Body of pancreas (tissue), 4 donors: ENCODE results near the gene FABP1. TPM values are rescaled to one million over a fixed set of nuclear protein-coding genes. Genes with fewer than 3 reads are reported as not detected.

Experiments
- ATAC-seq: fragments of 150-250 bp; one replicate; pipeline ENCODE4 v1.9.1; 2016
- DNase-seq, 4 donors: peaks; one replicate each; pipeline ENCODE4 v3.0.0-alpha.2; 2019
- H3K27ac ChIP-seq, 4 donors: fragments of 200-600 bp; sonication (generic); 1 replicate in 3 of 4; 2 replicates in 1 of 4; pipeline versions ENCODE4 v1.5.1 to v1.6.1; 2016 to 2019; ENCODE audit warnings: mild to moderate bottlenecking in 1 of 4, mixed read lengths in 1 of 4, moderate library complexity in 1 of 4
- H3K27me3 ChIP-seq, 2 donors: fragments of 200-600 bp; sonication (generic); one replicate each; pipeline ENCODE4 v1.6.0; 2016; ENCODE audit warnings: mild to moderate bottlenecking in 1 of 2
- H3K36me3 ChIP-seq, 2 donors: fragments of 200-600 bp; sonication (generic); replicated peaks in 1 of 2; 2 replicates each; pipeline ENCODE4 v1.5.1; 2016; ENCODE audit warnings: low read depth in 2 of 2; ENCODE audit not compliant: insufficient read depth in 1 of 2
- H3K4me1 ChIP-seq: fragments of 200-600 bp; sonication (generic); one replicate; pipeline ENCODE4 v1.6.0; 2016
- H3K4me3 ChIP-seq, 2 donors: fragments of 200-600 bp; sonication (generic); 1 replicate in 1 of 2; 2 replicates in 1 of 2; pipeline ENCODE4 v1.5.1; 2016 to 2019
- H3K9me3 ChIP-seq, 3 donors: fragments of 200-600 bp; sonication (generic); 1 replicate in 2 of 3; 2 replicates in 1 of 3; pipeline ENCODE4 v1.5.1; 2016
- POLR2A ChIP-seq, 3 donors: fragments of 450-650 bp; IDR thresholded peaks; one replicate each; pipeline ENCODE4 v1.6.1; 2016; ENCODE audit warnings: antibody characterized with exemption in 3 of 3, mild to moderate bottlenecking in 2 of 3
- WGBS, 2 donors: methylation state at CpG; one replicate each; pipeline ENCODE4 v1.1.5; 2017; 5-methylcytosine and 5-hydroxymethylcytosine counted together
- intact Hi-C: fragments of 100-400 bp; cut with DNase I; formaldehyde crosslinking; loops from one replicate; pipeline ENCODE4 v1.15.1; 2023
- total RNA-seq, 2 donors: library from RNA; depleted of rRNA; stranded (reverse); fragments of >200 nt; gene quantifications; one replicate each; pipeline ENCODE4 v1.1.0, GENCODE V29; 2016
- TF ChIP-seq, protein P1 (sequence below), 7 experiments: fragments of 450-650 bp in 4 of 7; fragments of 200-600 bp in 3 of 7; sonication (generic) in 3 of 7; IDR thresholded peaks; one replicate each; pipeline ENCODE4 v1.5.1; 2016 to 2019; ENCODE audit warnings: antibody characterized with exemption in 7 of 7

Gene FABP1
- total RNA-seq, 2 donors from 2014 or later = not detected

DNA sequence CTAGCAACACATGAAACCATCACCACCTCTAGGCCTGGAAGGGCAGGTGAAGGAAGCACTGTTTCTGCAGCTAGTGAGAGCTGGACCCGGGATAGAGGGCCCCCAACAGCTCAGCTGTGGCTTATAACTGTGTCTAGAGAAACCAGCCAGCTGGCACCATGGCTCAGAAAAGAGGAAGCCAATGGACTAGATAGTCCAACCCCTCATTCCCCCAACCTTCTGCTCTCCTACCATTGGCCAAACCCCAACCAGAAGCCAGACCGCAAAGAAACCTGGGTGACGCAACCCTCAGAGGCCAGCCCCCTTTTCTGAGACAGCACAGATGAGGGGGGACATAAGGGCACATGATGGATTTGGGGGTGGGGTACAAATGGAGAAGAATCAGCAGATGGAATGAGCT is 35.9 kb downstream of the FABP1 start:
- ATAC-seq = no peak
- TF ChIP-seq POLR2A (IDR thresholded peaks at IDR 0.05) = no peak
- TF ChIP-seq, protein P1, sequence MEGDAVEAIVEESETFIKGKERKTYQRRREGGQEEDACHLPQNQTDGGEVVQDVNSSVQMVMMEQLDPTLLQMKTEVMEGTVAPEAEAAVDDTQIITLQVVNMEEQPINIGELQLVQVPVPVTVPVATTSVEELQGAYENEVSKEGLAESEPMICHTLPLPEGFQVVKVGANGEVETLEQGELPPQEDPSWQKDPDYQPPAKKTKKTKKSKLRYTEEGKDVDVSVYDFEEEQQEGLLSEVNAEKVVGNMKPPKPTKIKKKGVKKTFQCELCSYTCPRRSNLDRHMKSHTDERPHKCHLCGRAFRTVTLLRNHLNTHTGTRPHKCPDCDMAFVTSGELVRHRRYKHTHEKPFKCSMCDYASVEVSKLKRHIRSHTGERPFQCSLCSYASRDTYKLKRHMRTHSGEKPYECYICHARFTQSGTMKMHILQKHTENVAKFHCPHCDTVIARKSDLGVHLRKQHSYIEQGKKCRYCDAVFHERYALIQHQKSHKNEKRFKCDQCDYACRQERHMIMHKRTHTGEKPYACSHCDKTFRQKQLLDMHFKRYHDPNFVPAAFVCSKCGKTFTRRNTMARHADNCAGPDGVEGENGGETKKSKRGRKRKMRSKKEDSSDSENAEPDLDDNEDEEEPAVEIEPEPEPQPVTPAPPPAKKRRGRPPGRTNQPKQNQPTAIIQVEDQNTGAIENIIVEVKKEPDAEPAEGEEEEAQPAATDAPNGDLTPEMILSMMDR (IDR thresholded peaks at IDR 0.05) = no peak
- intact Hi-C loops = no loop called here
- 72 to 86% methylated on average over 3 of the region's 3 CpGs for WGBS, 2 donors
- Histone ChIP-seq H3K9me3 (no peaks in the 10 kb centered on the region), H3K4me3 (no peak overlapping the region), H3K4me1 (no peaks in the 10 kb centered on the region), H3K36me3 (no peaks in the 10 kb centered on the region), H3K27ac (no peak overlapping the region), H3K27me3 (no peaks in the 10 kb centered on the region)
- DNase-seq = no peak

DNA sequence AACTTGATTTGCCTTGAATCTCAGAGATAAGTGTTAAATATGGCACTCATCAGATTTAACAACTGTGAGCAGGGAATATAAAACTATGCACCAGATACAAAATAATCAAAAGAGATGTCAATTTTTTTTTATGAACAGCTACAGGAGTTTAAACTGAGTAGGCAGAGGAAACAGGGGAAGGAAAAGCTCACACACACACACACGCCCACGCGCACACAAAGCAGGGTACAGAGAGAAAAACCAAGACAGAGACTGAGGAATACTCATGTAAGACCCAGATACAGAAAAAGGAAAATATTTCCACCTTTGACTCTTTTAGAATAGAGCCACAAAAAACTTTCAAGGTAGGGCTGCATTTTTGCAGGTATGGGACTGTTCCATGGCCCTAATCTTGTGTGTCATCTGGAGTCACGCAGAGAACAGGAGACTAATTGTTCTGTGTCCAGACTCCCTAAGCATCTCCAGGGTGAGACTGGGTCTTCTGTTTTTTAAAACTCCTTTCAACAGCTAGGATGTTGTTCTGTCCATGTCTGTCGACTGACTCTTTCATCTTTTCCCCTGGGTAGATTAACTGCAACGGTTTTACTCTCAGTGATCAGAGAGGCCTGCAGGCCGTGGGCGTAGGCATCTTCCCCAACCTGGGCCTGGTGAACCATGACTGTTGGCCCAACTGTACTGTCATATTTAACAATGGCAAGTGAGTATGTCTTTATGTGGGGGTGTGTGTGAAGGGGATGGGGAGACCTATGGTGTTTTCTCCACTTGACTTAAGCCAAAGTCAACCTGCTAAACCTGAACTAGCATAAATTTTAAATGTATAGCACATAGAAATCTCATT is 37.2 kb downstream of the FABP1 start:
- no peaks in the 10 kb centered on the region for H3K36me3 ChIP-seq
- H3K4me1 ChIP-seq = no peaks in the 10 kb centered on the region
- no peak overlapping the region for H3K27ac ChIP-seq
- no peak for DNase-seq
- no peak overlapping the region for H3K4me3 ChIP-seq
- intact Hi-C loops = no loop called here
- H3K9me3 ChIP-seq = no peaks in the 10 kb centered on the region
- WGBS, 2 donors = 77 to 80% methylated on average over 8 of the region's 8 CpGs
- no peaks in the 10 kb centered on the region for H3K27me3 ChIP-seq
- no peak for ATAC-seq
- TF ChIP-seq, protein P1 (IDR thresholded peaks at IDR 0.05) = no peak
- no peak for TF ChIP-seq POLR2A (IDR thresholded peaks at IDR 0.05)

DNA sequence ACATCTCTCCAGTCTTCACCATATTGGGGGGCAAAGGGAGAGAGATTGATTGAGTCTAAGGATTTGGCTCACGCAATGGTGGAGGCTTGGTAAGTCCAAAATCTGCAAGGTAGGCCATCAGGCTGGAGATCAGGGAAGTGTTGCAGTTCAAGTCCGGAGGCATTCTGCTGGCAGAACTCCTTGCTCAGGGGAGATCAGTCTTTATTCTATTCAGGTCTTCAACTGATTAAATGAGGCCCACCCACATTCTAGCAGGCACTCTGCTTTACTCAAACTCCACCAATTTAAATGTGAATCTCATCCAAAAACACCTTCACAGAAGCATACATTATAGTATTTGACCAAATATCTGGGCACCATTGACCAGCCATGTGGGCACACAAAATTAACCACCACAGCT is 38.9 kb downstream of the FABP1 start:
- ATAC-seq (no peak), DNase-seq (no peak)
- H3K4me1 ChIP-seq = no peaks in the 10 kb centered on the region
- intact Hi-C loops = no loop called here
- no peaks in the 10 kb centered on the region for H3K9me3 ChIP-seq
- H3K27ac ChIP-seq = no peak overlapping the region
- no peaks in the 10 kb centered on the region for H3K27me3 ChIP-seq
- no peak overlapping the region for H3K4me3 ChIP-seq
- no peak for TF ChIP-seq POLR2A (IDR thresholded peaks at IDR 0.05)
- TF ChIP-seq, protein P1 (IDR thresholded peaks at IDR 0.05) = no peak
- no peaks in the 10 kb centered on the region for H3K36me3 ChIP-seq
- 83 to 87% methylated on average over 2 of the region's 2 CpGs for WGBS, 2 donors

DNA sequence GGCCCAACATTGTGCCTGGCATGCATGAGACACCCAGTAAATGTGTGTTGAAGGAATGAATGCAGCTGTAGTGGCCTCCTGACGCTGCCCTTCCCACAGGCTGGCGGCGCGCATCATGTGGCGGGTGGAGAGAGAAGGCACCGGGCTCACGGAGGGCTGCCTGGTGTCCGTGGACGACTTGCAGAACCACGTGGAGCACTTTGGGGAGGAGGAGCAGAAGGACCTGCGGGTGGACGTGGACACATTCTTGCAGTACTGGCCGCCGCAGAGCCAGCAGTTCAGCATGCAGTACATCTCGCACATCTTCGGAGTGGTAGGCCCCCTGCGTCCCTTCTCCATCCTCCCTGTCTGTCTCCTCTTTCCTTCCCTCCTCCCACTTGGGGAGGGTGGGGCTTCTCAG is 40.1 kb downstream of the FABP1 start:
- no peaks in the 10 kb centered on the region for H3K27me3 ChIP-seq
- H3K36me3 ChIP-seq = no peaks in the 10 kb centered on the region
- H3K9me3 ChIP-seq = no peaks in the 10 kb centered on the region
- ATAC-seq (no peak), DNase-seq (no peak)
- no peak for TF ChIP-seq POLR2A (IDR thresholded peaks at IDR 0.05)
- H3K4me1 ChIP-seq = no peaks in the 10 kb centered on the region
- no peak overlapping the region for H3K27ac ChIP-seq
- no peak overlapping the region for H3K4me3 ChIP-seq
- intact Hi-C loops = no loop called here
- 90 to 93% methylated on average over 11 to 17 of the region's 17 CpGs for WGBS, 2 donors

DNA sequence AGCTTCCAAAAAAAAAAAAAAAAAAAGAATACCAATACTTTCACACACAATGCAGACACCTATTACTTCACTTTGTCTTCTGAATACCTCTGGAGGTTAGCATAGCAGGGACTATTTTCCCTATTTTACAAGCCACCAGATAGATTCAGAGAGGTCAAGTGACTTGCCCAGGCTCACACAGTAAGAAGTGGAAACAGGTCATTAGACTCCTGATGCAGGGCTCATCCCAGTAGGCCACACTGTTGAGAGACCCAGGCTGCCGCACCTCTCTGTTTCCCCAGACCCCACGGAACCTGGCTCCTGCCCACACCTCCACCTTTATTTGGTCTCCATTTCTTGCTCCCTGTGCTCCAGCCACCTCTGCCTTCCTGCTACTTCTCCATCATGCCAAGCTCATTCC is 40.8 kb downstream of the FABP1 start:
- TF ChIP-seq, protein P1 (IDR thresholded peaks at IDR 0.05) = no peak
- TF ChIP-seq POLR2A (IDR thresholded peaks at IDR 0.05) = no peak
- ATAC-seq (no peak), DNase-seq (no peak)
- 83 to 88% methylated on average over 2 of the region's 2 CpGs for WGBS, 2 donors
- intact Hi-C loops = no loop called here
- H3K36me3 ChIP-seq = no peaks in the 10 kb centered on the region
- no peaks in the 10 kb centered on the region for H3K27me3 ChIP-seq
- H3K4me1 ChIP-seq = peaks cover 6% of the 10 kb centered on the region
- H3K27ac ChIP-seq = no peak overlapping the region
- no peak overlapping the region for H3K4me3 ChIP-seq
- no peaks in the 10 kb centered on the region for H3K9me3 ChIP-seq
